GM21737 (cell line): ENCODE measurements around the gene RAET1G.

Experiments
- ATAC-seq: cut with Tn5 transposase; IDR thresholded peaks from one replicate; pipeline ENCODE4 v1.9.1; 2021; ENCODE audit warnings: mild to moderate bottlenecking, moderate library complexity; ENCODE audit not compliant: unreplicated experiment

RAET1G gene

GRCh38 chr6:149869275-149869892, 53.5 kb downstream of the RAET1G start:
- no peak for ATAC-seq

DNA sequence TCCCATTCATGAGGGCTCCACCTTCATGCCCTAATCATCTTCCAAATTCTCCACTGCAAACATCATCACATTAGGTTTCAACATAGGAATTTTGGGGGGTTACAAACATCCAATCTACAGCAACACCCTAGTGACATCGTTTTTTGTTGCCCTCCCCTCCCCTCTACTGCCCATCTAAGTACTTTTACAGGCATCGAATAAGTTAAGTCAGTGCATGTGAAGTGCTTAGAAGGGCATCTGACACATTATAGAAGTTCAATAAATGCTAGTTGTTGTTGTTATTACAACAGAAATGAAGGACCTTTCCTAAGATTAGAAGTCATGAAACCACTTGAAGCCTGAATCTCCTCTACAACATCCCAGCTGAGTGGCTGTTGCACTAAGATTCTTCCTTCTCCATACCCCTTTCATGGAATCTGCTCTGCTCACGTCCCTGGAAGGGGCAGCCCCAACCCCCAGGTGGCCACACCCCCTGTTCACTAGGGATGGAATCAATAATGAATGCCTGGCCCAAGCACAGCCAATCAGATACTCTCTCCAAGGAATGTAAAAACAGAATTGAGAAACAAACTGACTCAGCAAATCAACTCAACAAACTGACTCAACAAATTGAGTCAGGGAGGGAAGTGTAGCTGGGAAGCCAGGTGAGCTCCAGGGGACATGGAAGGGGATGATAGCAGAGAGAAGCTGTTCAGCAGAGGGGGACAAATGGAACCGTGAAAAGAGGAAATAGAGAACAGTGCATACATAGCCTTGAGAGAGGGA, 54.9 kb downstream of the RAET1G start:
- no peak for ATAC-seq
